Ovary (tissue), 3 donors: Measurements from ENCODE around the gene BIRC3.

Experiments used
- CTCF ChIP-seq, 3 donors: fragments of 450-650 bp in 2 of 3; fragments of 200-600 bp in 1 of 3; IDR thresholded peaks; one replicate each; pipeline versions ENCODE4 v1.5.1 to v1.8.0; 2016 to 2022; ENCODE audit warnings: antibody characterized with exemption in 3 of 3, mild to moderate bottlenecking in 1 of 3
- EP300 ChIP-seq: sonication (generic); formaldehyde crosslinking; IDR thresholded peaks from one replicate; pipeline ENCODE4 v1.6.1; 2017; ENCODE audit warnings: antibody characterized with exemption
- POLR2A ChIP-seq: fragments of 450-650 bp; IDR thresholded peaks from one replicate; pipeline ENCODE4 v1.6.1; 2017; ENCODE audit warnings: antibody characterized with exemption, mild to moderate bottlenecking, moderate library complexity
- donor health status: DM: no; HTN: no; CAD: no.

GRCh38 chr11:102276783-102277182, 40.5 kb upstream of the BIRC3 start:
- no peak for TF ChIP-seq CTCF (IDR thresholded peaks at IDR 0.05)
- TF ChIP-seq POLR2A = no peak
- no peak for TF ChIP-seq EP300
